HL-60 (cell line): ENCODE results near the gene CACNA1S.

ENCODE experiments used
- DNase-seq, 2 experiments: peaks; one replicate each; pipeline ENCODE4 v3.0.0-alpha.2; 2010 to 2020; ENCODE audit warnings: low read depth in 1 of 2, low spot score in 1 of 2
- H3K27ac ChIP-seq: fragments of 250-450 bp; sonication (Bioruptor Pico); replicated peaks from 2 replicates; pipeline ENCODE4 v1.5.1; 2020; ENCODE audit warnings: mild to moderate bottlenecking, moderate library complexity
- H3K27me3 ChIP-seq: fragments of 250-450 bp; sonication (Bioruptor Pico); 2 replicates; pipeline ENCODE4 v1.5.1; 2021; ENCODE audit warnings: mild to moderate bottlenecking, moderate library complexity; ENCODE audit not compliant: insufficient read depth, poor library complexity, severe bottlenecking
- H3K4me3 ChIP-seq: replicated peaks from 2 replicates; pipeline ENCODE4 v1.5.1; 2011; ENCODE audit warnings: mild to moderate bottlenecking, control low read depth, low read length; ENCODE audit not compliant: insufficient read depth
- GABPA ChIP-seq: IDR thresholded peaks from 2 replicates; pipeline ENCODE4 v1.6.1; 2012; ENCODE audit warnings: low read depth
- POLR2AphosphoS5 ChIP-seq: IDR thresholded peaks from 2 replicates; pipeline ENCODE4 v1.6.1; 2012; ENCODE audit warnings: low read depth
- SPI1 ChIP-seq: IDR thresholded peaks from 2 replicates; pipeline ENCODE4 v1.6.1; 2012; ENCODE audit warnings: low read depth, mild to moderate bottlenecking, borderline replicate concordance
- TF ChIP-seq, protein P1 (sequence below): IDR thresholded peaks from 2 replicates; pipeline ENCODE4 v1.6.1; 2012; ENCODE audit warnings: low read depth; ENCODE audit not compliant: insufficient replicate concordance
- TF ChIP-seq, protein P2 (sequence below): IDR thresholded peaks from one replicate; pipeline ENCODE4 v1.5.1; 2011; ENCODE audit warnings: low read length, control low read depth, inconsistent platforms; ENCODE audit not compliant: insufficient read depth

The CACNA1S gene

DNA sequence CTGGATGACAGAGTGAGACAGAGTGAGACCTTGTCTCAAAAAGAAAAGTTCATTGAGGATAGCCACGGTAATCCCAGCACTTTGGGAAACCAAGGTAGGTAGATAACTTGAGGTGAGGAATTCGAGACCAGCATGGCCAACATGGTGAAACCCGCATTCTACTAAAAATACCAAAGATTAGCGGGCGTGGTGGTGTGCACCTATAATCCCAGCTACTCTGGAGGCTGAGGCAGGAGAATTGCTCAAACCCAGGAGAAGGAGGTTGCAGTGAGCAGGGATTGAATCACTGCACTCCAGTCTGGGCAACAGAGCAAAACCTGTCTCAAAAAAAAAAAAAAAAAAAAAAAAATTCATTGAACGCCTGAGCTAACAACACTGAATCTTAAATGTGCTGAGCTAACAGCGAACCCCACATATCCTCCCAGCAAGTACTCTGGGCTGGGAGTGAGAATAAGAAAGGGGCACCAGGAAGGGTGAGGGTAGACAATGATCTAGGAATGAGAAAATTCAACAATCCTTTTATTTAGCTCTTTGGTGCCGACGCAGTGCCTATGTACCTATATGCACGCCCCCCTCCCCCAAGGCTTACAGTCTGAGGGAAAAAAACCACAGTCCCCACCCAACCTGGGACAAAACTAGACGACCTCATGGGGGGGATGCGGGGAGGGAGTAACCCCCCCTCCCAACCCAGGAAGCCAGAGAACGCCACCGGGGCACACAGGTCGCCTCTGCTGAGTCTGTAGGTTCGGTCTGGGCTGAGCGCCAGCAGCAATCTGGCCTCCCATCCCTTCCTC, 1.4 kb upstream of the CACNA1S start:
- Histone ChIP-seq H3K4me3 (no peak overlapping the region), H3K27ac (no peak overlapping the region), H3K27me3 (no peaks in the 10 kb centered on the region)
- TF ChIP-seq POLR2AphosphoS5 (no peak), SPI1 (no peak), GABPA (no peak)
- TF ChIP-seq, protein P1, sequence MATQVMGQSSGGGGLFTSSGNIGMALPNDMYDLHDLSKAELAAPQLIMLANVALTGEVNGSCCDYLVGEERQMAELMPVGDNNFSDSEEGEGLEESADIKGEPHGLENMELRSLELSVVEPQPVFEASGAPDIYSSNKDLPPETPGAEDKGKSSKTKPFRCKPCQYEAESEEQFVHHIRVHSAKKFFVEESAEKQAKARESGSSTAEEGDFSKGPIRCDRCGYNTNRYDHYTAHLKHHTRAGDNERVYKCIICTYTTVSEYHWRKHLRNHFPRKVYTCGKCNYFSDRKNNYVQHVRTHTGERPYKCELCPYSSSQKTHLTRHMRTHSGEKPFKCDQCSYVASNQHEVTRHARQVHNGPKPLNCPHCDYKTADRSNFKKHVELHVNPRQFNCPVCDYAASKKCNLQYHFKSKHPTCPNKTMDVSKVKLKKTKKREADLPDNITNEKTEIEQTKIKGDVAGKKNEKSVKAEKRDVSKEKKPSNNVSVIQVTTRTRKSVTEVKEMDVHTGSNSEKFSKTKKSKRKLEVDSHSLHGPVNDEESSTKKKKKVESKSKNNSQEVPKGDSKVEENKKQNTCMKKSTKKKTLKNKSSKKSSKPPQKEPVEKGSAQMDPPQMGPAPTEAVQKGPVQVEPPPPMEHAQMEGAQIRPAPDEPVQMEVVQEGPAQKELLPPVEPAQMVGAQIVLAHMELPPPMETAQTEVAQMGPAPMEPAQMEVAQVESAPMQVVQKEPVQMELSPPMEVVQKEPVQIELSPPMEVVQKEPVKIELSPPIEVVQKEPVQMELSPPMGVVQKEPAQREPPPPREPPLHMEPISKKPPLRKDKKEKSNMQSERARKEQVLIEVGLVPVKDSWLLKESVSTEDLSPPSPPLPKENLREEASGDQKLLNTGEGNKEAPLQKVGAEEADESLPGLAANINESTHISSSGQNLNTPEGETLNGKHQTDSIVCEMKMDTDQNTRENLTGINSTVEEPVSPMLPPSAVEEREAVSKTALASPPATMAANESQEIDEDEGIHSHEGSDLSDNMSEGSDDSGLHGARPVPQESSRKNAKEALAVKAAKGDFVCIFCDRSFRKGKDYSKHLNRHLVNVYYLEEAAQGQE: no peak
- TF ChIP-seq, protein P2, sequence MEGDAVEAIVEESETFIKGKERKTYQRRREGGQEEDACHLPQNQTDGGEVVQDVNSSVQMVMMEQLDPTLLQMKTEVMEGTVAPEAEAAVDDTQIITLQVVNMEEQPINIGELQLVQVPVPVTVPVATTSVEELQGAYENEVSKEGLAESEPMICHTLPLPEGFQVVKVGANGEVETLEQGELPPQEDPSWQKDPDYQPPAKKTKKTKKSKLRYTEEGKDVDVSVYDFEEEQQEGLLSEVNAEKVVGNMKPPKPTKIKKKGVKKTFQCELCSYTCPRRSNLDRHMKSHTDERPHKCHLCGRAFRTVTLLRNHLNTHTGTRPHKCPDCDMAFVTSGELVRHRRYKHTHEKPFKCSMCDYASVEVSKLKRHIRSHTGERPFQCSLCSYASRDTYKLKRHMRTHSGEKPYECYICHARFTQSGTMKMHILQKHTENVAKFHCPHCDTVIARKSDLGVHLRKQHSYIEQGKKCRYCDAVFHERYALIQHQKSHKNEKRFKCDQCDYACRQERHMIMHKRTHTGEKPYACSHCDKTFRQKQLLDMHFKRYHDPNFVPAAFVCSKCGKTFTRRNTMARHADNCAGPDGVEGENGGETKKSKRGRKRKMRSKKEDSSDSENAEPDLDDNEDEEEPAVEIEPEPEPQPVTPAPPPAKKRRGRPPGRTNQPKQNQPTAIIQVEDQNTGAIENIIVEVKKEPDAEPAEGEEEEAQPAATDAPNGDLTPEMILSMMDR: no peak
- DNase-seq: no peak

DNA sequence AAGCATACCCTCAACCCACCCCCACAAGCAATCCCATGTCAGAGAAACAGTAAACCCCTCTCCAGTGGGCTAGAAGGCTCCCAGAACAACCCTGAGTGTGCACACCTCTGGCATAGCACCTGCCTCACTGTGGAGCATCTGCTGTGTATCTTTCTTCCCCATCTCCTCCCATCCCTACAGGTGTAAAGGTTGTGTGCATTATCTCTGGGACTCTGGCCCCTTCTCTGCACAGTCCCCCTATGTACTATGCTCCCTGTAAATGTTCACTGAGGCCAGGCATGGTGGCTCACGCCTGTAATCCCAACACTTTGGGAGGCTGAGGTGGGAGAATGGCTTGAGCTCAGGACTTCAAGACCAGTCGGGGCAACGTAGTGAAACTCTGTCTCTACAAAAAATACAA, 700 bp upstream of the CACNA1S start:
- H3K4me3 ChIP-seq: no peak overlapping the region
- TF ChIP-seq, protein P1: no peak
- no peak for TF ChIP-seq SPI1
- TF ChIP-seq POLR2AphosphoS5: no peak
- TF ChIP-seq GABPA: no peak
- TF ChIP-seq, protein P2: no peak
- DNase-seq: no peak
- no peak overlapping the region for H3K27ac ChIP-seq
- no peaks in the 10 kb centered on the region for H3K27me3 ChIP-seq

DNA sequence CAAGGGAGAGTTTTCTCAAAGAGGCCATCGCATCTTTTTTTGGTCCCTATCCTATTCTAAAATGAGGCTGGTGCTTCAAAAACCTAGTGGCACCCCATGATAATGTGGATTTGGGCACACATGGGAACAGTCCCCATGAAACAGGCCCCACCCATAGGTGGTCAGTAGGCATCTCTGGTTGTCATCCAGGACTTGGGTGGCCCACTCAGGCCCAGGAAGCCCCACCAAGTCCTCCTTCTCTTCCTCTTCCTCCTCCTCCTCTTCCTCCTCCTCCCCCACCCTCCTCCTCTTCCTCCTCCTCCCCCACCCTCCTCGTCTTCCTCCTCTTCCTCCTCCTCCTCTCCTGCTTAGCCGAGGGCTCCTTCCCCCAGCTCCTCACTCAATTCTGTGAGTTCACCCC, 554 bp downstream of the CACNA1S start:
- TF ChIP-seq POLR2AphosphoS5 (no peak), GABPA (no peak), SPI1 (no peak)
- TF ChIP-seq, protein P1: no peak
- TF ChIP-seq, protein P2: no peak
- Histone ChIP-seq H3K4me3 (no peak overlapping the region), H3K27ac (no peak overlapping the region), H3K27me3 (no peaks in the 10 kb centered on the region)
- DNase-seq: no peak
